Stimulated activated CD8-positive, alpha-beta memory T cell treated with anti-CD3 and anti-CD28 coated beads, Interleukin-15, amount 100 ng/mL, for 48 hours (primary cell): Measurements from ENCODE around the gene LBX2.
"Not testable (repeated sequence)": the region's sequence is repeated elsewhere in the genome, so short reads cannot be mapped to it uniquely, and the experiment has no call there.

ENCODE experiments used
- DNase-seq, 2 donors: peaks; one replicate each; pipeline ENCODE4 v3.0.0-alpha.2; 2020; ENCODE audit warnings: low read depth in 2 of 2

Gene LBX2

GRCh38 chr2:74482801-74483674 lies 16.4 kb downstream of the LBX2 start, which contains the start of the genes CCDC142 and TTC31:
Gene CCDC142 (minus strand): TSS chr2:74482998. CDS start chr2:74482837, 161 bp downstream.
Gene TTC31 (plus strand): TSS chr2:74483081. CDS start chr2:74483096, 15 bp downstream.
- peak; percentile 86 to 87 for DNase-seq

GRCh38 chr2:74481961-74482800 lies 17.2 kb downstream of the LBX2 start:
- DNase-seq, result peak; percentile 41 to 49

- DNase-seq, result no peak
These were observed 18.0 kb downstream of the LBX2 start for GRCh38 chr2:74481431-74481830.

GRCh38 chr2:74474899-74475298 lies 24.5 kb downstream of the LBX2 start:
- no peak for DNase-seq

GRCh38 chr2:74474481-74474880 lies 24.9 kb downstream of the LBX2 start:
- no peak for DNase-seq

- DNase-seq, result no peak
These were observed 26.5 kb downstream of the LBX2 start for GRCh38 chr2:74472945-74473258.

- peak; percentile 88 to 90 for DNase-seq
These were observed 27.1 kb downstream of the LBX2 start, which contains the start of gene MRPL53 for GRCh38 chr2:74472086-74472944. Gene MRPL53 (minus strand): TSS chr2:74472680. CDS start chr2:74472660, 20 bp downstream.

- DNase-seq, result no peak
These were observed 27.9 kb downstream of the LBX2 start for GRCh38 chr2:74471332-74472065.

- DNase-seq, result not testable (repeated sequence)
These were observed 28.7 kb downstream of the LBX2 start for GRCh38 chr2:74470742-74471141.

- no peak for DNase-seq
These were observed 35.0 kb downstream of the LBX2 start for GRCh38 chr2:74464406-74464805.

GRCh38 chr2:74462786-74463105 lies 36.7 kb downstream of the LBX2 start:
- no peak for DNase-seq

- no peak for DNase-seq
These were observed 37.2 kb downstream of the LBX2 start for GRCh38 chr2:74462054-74462785.

GRCh38 chr2:74461187-74462053 lies 38.0 kb downstream of the LBX2 start:
- DNase-seq, result no peak

- not testable (repeated sequence) for DNase-seq
These were observed 39.2 kb downstream of the LBX2 start for GRCh38 chr2:74460187-74460586.

GRCh38 chr2:74459503-74460118 lies 39.8 kb downstream of the LBX2 start:
- DNase-seq, result not testable (repeated sequence)

- DNase-seq, result no peak
These were observed 40.5 kb downstream of the LBX2 start for GRCh38 chr2:74458938-74459363.

- peak; percentile 99 for DNase-seq
These were observed 41.1 kb downstream of the LBX2 start, which contains the start of gene WBP1 for GRCh38 chr2:74458132-74458937. Gene WBP1 (plus strand): TSS chr2:74458438. CDS start chr2:74458603, 165 bp downstream.
